Lung (tissue), 12 donors: ENCODE results near the gene POLR1D. TPM values are rescaled to one million over a fixed set of nuclear protein-coding genes. Genes with fewer than 3 reads are reported as not detected.

ENCODE experiments used
- ATAC-seq: fragments of 200-7000 bp; cut with Tn5 transposase; one replicate; pipeline ENCODE4 v1.9.1; 2020; ENCODE audit warnings: moderate number of reproducible peaks; ENCODE audit not compliant: insufficient read depth, low FRiP score
- DNase-seq, 3 donors: peaks; one replicate each; pipeline ENCODE4 v3.0.0-alpha.2; 2013 to 2017
- H3K27ac ChIP-seq, 2 donors: one replicate each; pipeline ENCODE4 v1.5.1; 2013; ENCODE audit warnings: mild to moderate bottlenecking in 2 of 2, moderate library complexity in 2 of 2, control low read depth in 1 of 2, inconsistent platforms in 1 of 2, low read depth in 1 of 2, low read length in 1 of 2
- H3K27me3 ChIP-seq, 3 donors: one replicate each; pipeline ENCODE4 v1.5.1; 2013; ENCODE audit warnings: low read length in 2 of 3; ENCODE audit not compliant: control insufficient read depth in 3 of 3, insufficient read depth in 3 of 3
- H3K36me3 ChIP-seq, 4 donors: one replicate each; pipeline ENCODE4 v1.5.1; 2013; ENCODE audit warnings: low read length in 4 of 4, mild to moderate bottlenecking in 1 of 4, moderate library complexity in 1 of 4; ENCODE audit not compliant: control insufficient read depth in 4 of 4, insufficient read depth in 4 of 4
- H3K4me1 ChIP-seq, 5 donors: one replicate each; pipeline ENCODE4 v1.5.1; 2013; ENCODE audit warnings: low read length in 5 of 5, mild to moderate bottlenecking in 2 of 5, moderate library complexity in 1 of 5; ENCODE audit not compliant: control insufficient read depth in 5 of 5, insufficient read depth in 5 of 5
- H3K4me3 ChIP-seq: one replicate; pipeline ENCODE4 v1.5.1; 2013; ENCODE audit warnings: mild to moderate bottlenecking, control low read depth, moderate library complexity
- H3K9ac ChIP-seq, 2 donors: one replicate each; pipeline ENCODE4 v1.5.1; 2013; ENCODE audit warnings: low read length in 2 of 2, control low read depth in 1 of 2; ENCODE audit not compliant: insufficient read depth in 1 of 2
- H3K9me3 ChIP-seq, 4 donors: one replicate each; pipeline ENCODE4 v1.5.1; 2013; ENCODE audit warnings: low read length in 3 of 4, mild to moderate bottlenecking in 1 of 4, moderate library complexity in 1 of 4; ENCODE audit not compliant: control insufficient read depth in 4 of 4, insufficient read depth in 3 of 4
- WGBS, 2 donors: extraction: QIAGEN DNeasy Blood & Tissue Kit; methylation state at CpG; one replicate each; pipeline ENCODE4 v1.1.7; 2013; 5-methylcytosine and 5-hydroxymethylcytosine counted together
- polyA plus RNA-seq, 2 donors: library from polyadenylated mRNA; stranded (reverse); fragments of 200-250 nt; gene quantifications; one replicate each; pipeline ENCODE4 v1.2.1, GENCODE V29; 2013
- total RNA-seq, 2 donors: library from RNA; depleted of rRNA in 1 of 2; stranded (reverse); fragments of >200 nt in 1 of 2; gene quantifications; one replicate each; pipeline ENCODE4 v1.2.1, GENCODE V29; 2014 to 2021
- TF ChIP-seq, protein P1 (sequence below): IDR thresholded peaks from 2 replicates; pipeline ENCODE4 v1.5.1; 2012; ENCODE audit warnings: mild to moderate bottlenecking; ENCODE audit errors: control extremely low read depth, extremely low read depth
- donor health status: control.
- donor health status: control.
- donor health status: Bipolar disorder and iron deficiency.
- donor health status: healthy.
- donor health status: DM: yes; HTN: yes; CAD: no.

Gene POLR1D
- total and polyA plus RNA-seq, 4 donors = 93.8 to 132 (median 104) TPM

DNA sequence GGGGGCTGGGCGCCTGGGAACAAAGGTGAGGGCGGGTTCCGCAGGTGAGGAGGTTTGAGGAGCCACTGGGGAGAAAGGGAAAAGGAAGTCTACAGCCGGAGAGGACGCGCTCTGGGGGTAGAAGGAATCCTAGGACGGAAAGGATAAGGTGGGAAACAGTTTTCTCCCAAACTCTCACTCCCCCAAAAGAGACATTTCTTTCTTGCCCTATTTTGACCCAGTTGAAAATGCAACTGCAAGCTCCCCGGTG, 651 bp upstream of the POLR1D start:
- TF ChIP-seq, protein P1, sequence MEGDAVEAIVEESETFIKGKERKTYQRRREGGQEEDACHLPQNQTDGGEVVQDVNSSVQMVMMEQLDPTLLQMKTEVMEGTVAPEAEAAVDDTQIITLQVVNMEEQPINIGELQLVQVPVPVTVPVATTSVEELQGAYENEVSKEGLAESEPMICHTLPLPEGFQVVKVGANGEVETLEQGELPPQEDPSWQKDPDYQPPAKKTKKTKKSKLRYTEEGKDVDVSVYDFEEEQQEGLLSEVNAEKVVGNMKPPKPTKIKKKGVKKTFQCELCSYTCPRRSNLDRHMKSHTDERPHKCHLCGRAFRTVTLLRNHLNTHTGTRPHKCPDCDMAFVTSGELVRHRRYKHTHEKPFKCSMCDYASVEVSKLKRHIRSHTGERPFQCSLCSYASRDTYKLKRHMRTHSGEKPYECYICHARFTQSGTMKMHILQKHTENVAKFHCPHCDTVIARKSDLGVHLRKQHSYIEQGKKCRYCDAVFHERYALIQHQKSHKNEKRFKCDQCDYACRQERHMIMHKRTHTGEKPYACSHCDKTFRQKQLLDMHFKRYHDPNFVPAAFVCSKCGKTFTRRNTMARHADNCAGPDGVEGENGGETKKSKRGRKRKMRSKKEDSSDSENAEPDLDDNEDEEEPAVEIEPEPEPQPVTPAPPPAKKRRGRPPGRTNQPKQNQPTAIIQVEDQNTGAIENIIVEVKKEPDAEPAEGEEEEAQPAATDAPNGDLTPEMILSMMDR = no peak
- Histone ChIP-seq H3K36me3 (peaks cover 0 to 20% (median 11%) of the 10 kb centered on the region in 4 donors), H3K4me3 (peak overlapping the region; percentile 62), H3K4me1 (peaks cover 3 to 29% (median 12%) of the 10 kb centered on the region in 5 donors), H3K9ac (peak overlapping the region; percentile 24 to 59), H3K27me3 (no peaks in the 10 kb centered on the region), H3K9me3 (no peaks in the 10 kb centered on the region), H3K27ac (peak overlapping the region; percentile 88 to 99)
- peak in 1 of 3 donors; percentile 63 for DNase-seq
- no peak for ATAC-seq
- 0% methylated on average over 8 of the region's 8 CpGs for WGBS, 2 donors

DNA sequence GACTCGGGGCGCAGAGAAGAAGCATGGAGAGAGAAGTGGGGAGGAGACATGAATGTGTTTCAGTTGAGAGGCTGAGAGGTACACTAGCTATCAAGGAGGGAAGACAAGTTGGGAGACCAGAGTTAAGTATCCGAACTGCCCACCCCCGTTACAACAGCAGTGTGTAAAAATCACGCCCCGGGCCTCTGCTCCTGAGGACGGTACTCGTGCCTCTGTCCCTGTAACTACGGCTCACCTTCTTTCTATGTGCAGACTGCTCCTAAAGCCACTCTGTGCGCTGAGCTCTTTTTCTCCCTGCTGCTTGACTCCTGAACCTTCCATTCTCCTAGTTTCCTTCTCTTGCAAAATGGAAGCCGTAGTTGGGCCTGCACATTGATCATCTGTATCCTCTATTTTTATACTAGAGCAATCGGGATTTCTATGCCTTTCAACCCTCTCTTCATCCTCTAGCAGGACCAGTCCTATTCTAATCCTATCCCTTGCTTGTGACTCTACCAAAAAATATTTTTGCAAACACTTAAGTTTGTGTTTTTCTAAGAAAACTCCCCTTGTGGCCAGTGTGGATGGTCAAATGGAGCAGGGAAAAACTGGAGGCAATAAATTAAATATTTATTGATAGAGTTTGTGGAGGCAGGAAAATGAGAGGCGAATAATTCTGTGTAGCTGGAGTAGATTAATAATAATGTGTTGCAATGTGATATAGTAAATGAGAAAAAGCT, 569 bp downstream of the POLR1D start:
- no peaks in the 10 kb centered on the region for H3K9me3 ChIP-seq
- H3K4me1 ChIP-seq = peaks cover 3 to 29% (median 12%) of the 10 kb centered on the region in 5 donors
- ATAC-seq (no peak), DNase-seq (peak in 1 of 3 donors; percentile 39)
- no peaks in the 10 kb centered on the region for H3K27me3 ChIP-seq
- TF ChIP-seq, protein P1 = no peak
- 9 to 10% methylated on average over 13 of the region's 13 CpGs for WGBS, 2 donors
- peak overlapping the region; percentile 62 for H3K4me3 ChIP-seq
- H3K27ac ChIP-seq = peak overlapping the region; percentile 83 to 88
- peaks cover 0 to 22% (median 12%) of the 10 kb centered on the region in 4 donors for H3K36me3 ChIP-seq
- H3K9ac ChIP-seq = peak overlapping the region; percentile 26 to 94

DNA sequence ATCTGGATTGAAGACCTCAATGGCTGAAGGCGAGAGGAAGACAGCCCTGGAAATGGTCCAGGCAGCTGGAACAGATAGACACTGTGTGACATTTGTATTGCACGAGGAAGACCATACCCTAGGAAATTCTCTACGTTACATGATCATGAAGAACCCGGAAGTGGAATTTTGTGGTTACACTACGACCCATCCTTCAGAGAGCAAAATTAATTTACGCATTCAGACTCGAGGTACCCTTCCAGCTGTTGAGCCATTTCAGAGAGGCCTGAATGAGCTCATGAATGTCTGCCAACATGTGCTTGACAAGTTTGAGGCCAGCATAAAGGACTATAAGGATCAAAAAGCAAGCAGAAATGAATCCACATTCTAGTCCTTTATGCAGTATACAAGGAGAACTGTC, 1.2 kb downstream of the POLR1D start:
- no peak overlapping the region for H3K4me3 ChIP-seq
- no peaks in the 10 kb centered on the region for H3K9me3 ChIP-seq
- peaks cover 3 to 29% (median 12%) of the 10 kb centered on the region in 5 donors for H3K4me1 ChIP-seq
- TF ChIP-seq, protein P1 = no peak
- H3K27me3 ChIP-seq = no peaks in the 10 kb centered on the region
- H3K36me3 ChIP-seq = peaks cover 0 to 22% (median 12%) of the 10 kb centered on the region in 4 donors
- peak overlapping the region in 1 of 2 donors; percentile 33 for H3K27ac ChIP-seq
- no peak overlapping the region for H3K9ac ChIP-seq
- 65 to 81% methylated on average over 7 of the region's 7 CpGs for WGBS, 2 donors
- no peak for ATAC-seq
- no peak for DNase-seq

DNA sequence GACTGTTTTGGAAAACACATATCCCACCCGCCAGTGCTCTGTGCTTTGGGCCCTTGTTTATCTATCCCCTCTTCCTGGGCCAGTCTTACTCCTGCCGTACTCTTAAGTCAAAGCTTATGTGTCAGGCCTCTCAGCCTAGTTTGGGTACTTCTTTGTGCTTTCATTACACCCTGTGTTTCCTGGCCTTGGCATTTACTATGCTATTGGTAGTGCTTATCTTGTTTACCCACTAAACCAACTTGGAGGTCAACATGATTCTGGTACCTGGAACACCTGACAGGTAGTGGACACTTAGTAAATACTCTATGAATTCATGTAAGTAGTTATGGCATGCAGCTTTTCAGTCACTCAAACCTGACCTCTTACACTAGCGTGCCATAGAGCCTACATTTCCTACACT, 2.4 kb downstream of the POLR1D start:
- no peak overlapping the region for H3K9ac ChIP-seq
- TF ChIP-seq, protein P1 = no peak
- DNase-seq = no peak
- H3K4me3 ChIP-seq = no peak overlapping the region
- H3K27me3 ChIP-seq = no peaks in the 10 kb centered on the region
- peaks cover 0 to 22% (median 12%) of the 10 kb centered on the region in 4 donors for H3K36me3 ChIP-seq
- ATAC-seq = no peak
- WGBS, 2 donors = 78 to 91% methylated on average over 3 of the region's 3 CpGs
- no peaks in the 10 kb centered on the region for H3K9me3 ChIP-seq
- peaks cover 3 to 24% (median 11%) of the 10 kb centered on the region in 5 donors for H3K4me1 ChIP-seq
- H3K27ac ChIP-seq = no peak overlapping the region
